H1 (cell line): ENCODE results near the gene APH1A. TPM values are rescaled to one million over a fixed set of nuclear protein-coding genes. Genes with fewer than 3 reads are reported as not detected.

Experiments
- EGR1 ChIP-seq: IDR thresholded peaks from 2 replicates; pipeline ENCODE4 v1.6.1; 2011; ENCODE audit warnings: low read depth, low read length, borderline replicate concordance
- MAFK ChIP-seq: IDR thresholded peaks from 2 replicates; pipeline ENCODE4 v1.6.1; 2012; ENCODE audit warnings: low read depth, mild to moderate bottlenecking, improper control_type of control experiment, low read length
- POLR2A ChIP-seq, 2 experiments: IDR thresholded peaks; 1 replicate in 1 of 2; 2 replicates in 1 of 2; pipeline ENCODE4 v1.6.1; 2011; ENCODE audit warnings: low read depth in 2 of 2, low read length in 2 of 2, mild to moderate bottlenecking in 2 of 2; ENCODE audit errors: control extremely low read depth in 1 of 2
- POU5F1 ChIP-seq: IDR thresholded peaks from 2 replicates; pipeline ENCODE4 v1.6.1; 2011; ENCODE audit warnings: low read depth, mild to moderate bottlenecking, low read length, moderate library complexity
- polyA plus RNA-seq, 7 experiments: library from polyadenylated mRNA; depleted of rRNA in 3 of 7; stranded (reverse) in 5 of 7; unstranded in 2 of 7; fragments of >200 nt in 5 of 7; fragments of 200-250 nt in 2 of 7; gene quantifications; 1 replicate in 5 of 7; 2 replicates in 1 of 7; 4 replicates in 1 of 7; pipeline versions ENCODE4 v1.2.1 to v1.2.3, GENCODE V29; 2011 to 2013; ENCODE audit warnings: missing spikeins in 2 of 7, mixed read lengths in 2 of 7
- total RNA-seq: library from RNA; stranded (reverse); fragmentation: NEBNext Ultra II Directional; extraction: Animal tissue kit (Norgen Biotek cat#: 25700); gene quantifications from 2 replicates; pipeline ENCODE4 v1.2.1, GENCODE V29; 2021
- TF ChIP-seq, protein P1 (sequence below): IDR thresholded peaks from 2 replicates; pipeline ENCODE4 v1.6.1; 2011; ENCODE audit warnings: low read length, improper control_type of control experiment

Gene APH1A
- total and polyA plus RNA-seq, 2 of the 8 experiments (the other 6 are each of a cell fraction or from before 2014, with no cell fraction given): 111 to 183 TPM

DNA sequence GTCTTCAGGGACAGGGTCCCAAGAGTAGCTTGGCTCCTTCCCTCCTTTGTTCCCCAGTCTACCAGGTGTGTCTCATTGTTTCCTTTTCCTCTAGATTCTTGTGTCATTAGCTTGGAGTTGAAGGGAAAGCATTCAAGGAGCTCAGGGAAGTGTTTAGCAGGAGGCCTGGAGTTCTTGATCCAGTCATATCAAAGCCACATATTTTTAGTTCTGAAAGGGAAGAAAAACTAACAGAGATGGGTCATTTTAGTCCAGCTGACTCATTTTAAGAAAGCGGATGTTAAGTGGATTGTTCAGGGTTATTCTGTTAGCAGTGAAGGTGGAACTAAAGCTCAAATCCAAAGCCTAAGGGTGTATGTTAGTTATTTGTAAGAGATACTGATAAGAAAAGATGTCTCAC is 4.5 kb upstream of the APH1A start (continued):
- no peak for TF ChIP-seq EGR1
- TF ChIP-seq POU5F1: no peak
- no peak for TF ChIP-seq POLR2A (IDR thresholded peaks at IDR 0.05; ENCODE audit: control extremely low read depth in 1 of 2, low read depth in 2 of 2, low read length in 2 of 2)
- TF ChIP-seq, protein P1, sequence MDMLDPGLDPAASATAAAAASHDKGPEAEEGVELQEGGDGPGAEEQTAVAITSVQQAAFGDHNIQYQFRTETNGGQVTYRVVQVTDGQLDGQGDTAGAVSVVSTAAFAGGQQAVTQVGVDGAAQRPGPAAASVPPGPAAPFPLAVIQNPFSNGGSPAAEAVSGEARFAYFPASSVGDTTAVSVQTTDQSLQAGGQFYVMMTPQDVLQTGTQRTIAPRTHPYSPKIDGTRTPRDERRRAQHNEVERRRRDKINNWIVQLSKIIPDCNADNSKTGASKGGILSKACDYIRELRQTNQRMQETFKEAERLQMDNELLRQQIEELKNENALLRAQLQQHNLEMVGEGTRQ: no peak
- no peak for TF ChIP-seq MAFK
- TF ChIP-seq, all 59 proteins: peak for 0
